ENCODE measurements around the gene RAPGEF2. TPM values are rescaled to one million over a fixed set of nuclear protein-coding genes. Genes with fewer than 3 reads are reported as not detected.
A peak's percentile ranks its signal among the peaks of the same experiment; 100 is the strongest.
"Not testable (repeated sequence)": the region's sequence is repeated elsewhere in the genome, so short reads cannot be mapped to it uniquely, and the experiment has no call there.

RAPGEF2 gene
- total RNA-seq, 1 donor from 2014 or later = 63.8 TPM

GRCh38 chr4:159366966-159367780, 264.3 kb downstream of the RAPGEF2 start:
- peak; percentile 5 to 53 for DNase-seq (ENCODE audit: low read depth in 2 of 2)

GRCh38 chr4:159367781-159368080, 264.9 kb downstream of the RAPGEF2 start:
- no peak for DNase-seq (ENCODE audit: low read depth in 2 of 2)

- DNase-seq (ENCODE audit: low read depth in 2 of 2) = no peak
Observed at GRCh38 chr4:159368320-159368719, 265.4 kb downstream of the RAPGEF2 start.

- no peak for DNase-seq (ENCODE audit: low read depth in 2 of 2)
Observed at GRCh38 chr4:159369256-159369655, 266.4 kb downstream of the RAPGEF2 start.

- DNase-seq (ENCODE audit: low read depth in 2 of 2) = no peak
Observed at GRCh38 chr4:159370286-159370685, 267.4 kb downstream of the RAPGEF2 start.

GRCh38 chr4:159374749-159375530, 272.1 kb downstream of the RAPGEF2 start:
- no peak for DNase-seq (ENCODE audit: low read depth in 2 of 2)

- DNase-seq (ENCODE audit: low read depth in 2 of 2) = no peak
Observed at GRCh38 chr4:159376289-159376688, 273.4 kb downstream of the RAPGEF2 start.

GRCh38 chr4:159378056-159378616, 275.3 kb downstream of the RAPGEF2 start:
- DNase-seq (ENCODE audit: low read depth in 2 of 2) = no peak

GRCh38 chr4:159379064-159379463, 276.2 kb downstream of the RAPGEF2 start:
- not testable (repeated sequence) for DNase-seq (ENCODE audit: low read depth in 2 of 2)

GRCh38 chr4:159379836-159380235, 277.0 kb downstream of the RAPGEF2 start:
- no peak for DNase-seq (ENCODE audit: low read depth in 2 of 2)

- DNase-seq (ENCODE audit: low read depth in 2 of 2) = peak in 1 of 2 donors; percentile 73
Observed at GRCh38 chr4:159382856-159383561, 280.1 kb downstream of the RAPGEF2 start.

GRCh38 chr4:159383562-159383931, 280.7 kb downstream of the RAPGEF2 start:
- no peak for DNase-seq (ENCODE audit: low read depth in 2 of 2)

- no peak for DNase-seq (ENCODE audit: low read depth in 2 of 2)
Observed at GRCh38 chr4:159384017-159384416, 281.1 kb downstream of the RAPGEF2 start.

GRCh38 chr4:159384632-159385031, 281.8 kb downstream of the RAPGEF2 start:
- no peak for DNase-seq (ENCODE audit: low read depth in 2 of 2)

GRCh38 chr4:159386620-159387019, 283.7 kb downstream of the RAPGEF2 start:
- no peak for DNase-seq (ENCODE audit: low read depth in 2 of 2)

GRCh38 chr4:159389756-159390155, 286.9 kb downstream of the RAPGEF2 start:
- no peak for DNase-seq (ENCODE audit: low read depth in 2 of 2)

- DNase-seq (ENCODE audit: low read depth in 2 of 2) = peak; percentile 83 to 98
Observed at GRCh38 chr4:159390648-159391047, 287.8 kb downstream of the RAPGEF2 start.

GRCh38 chr4:159395693-159396092, 292.8 kb downstream of the RAPGEF2 start:
- DNase-seq (ENCODE audit: low read depth in 2 of 2) = no peak

GRCh38 chr4:159396151-159396550, 293.3 kb downstream of the RAPGEF2 start:
- DNase-seq (ENCODE audit: low read depth in 2 of 2) = no peak

GRCh38 chr4:159398236-159398638, 295.4 kb downstream of the RAPGEF2 start:
- DNase-seq (ENCODE audit: low read depth in 2 of 2) = peak in 1 of 2 donors; percentile 90

- no peak for DNase-seq (ENCODE audit: low read depth in 2 of 2)
Observed at GRCh38 chr4:159400558-159401225, 297.8 kb downstream of the RAPGEF2 start.

Measured in dermis microvascular lymphatic vessel endothelial cell (primary cell).